ENCODE measurements around the gene PLXNA4. TPM values are rescaled to one million over a fixed set of nuclear protein-coding genes. Genes with fewer than 3 reads are reported as not detected.

Gene PLXNA4
- total RNA-seq, 2 donors from 2014 or later: 0.41 to 2.8 TPM

DNA sequence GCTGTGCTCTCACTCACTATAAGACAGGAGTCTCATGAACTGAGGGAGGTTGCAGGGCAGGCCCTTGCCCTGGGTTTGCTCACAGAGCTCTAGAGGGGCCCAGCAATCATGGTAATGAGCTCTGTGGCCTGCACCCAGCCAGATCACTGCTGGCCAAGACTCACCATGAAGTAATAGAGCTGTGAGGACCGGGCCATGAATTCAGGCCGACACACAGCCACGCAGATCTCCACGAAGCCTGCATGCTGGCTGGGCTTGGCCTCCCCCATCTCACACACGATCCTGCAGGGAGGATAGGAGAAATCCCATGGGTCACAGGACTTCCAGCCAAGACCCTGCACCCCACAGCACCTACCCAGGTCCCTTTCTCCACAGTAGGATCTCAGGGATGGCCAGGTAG, 382.4 kb downstream of the PLXNA4 start:
- WGBS: 96% methylated on average over 5 of the region's 5 CpGs
- Histone ChIP-seq H3K27me3 (replicated peaks; ENCODE audit: insufficient read depth) (no peaks in the 10 kb centered on the region), H3K4me3 (no peak overlapping the region), H3K27ac (no peak overlapping the region), H3K4me1 (replicated peaks) (no peaks in the 10 kb centered on the region), H3K9me3 (no peaks in the 10 kb centered on the region), H3K36me3 (no peaks in the 10 kb centered on the region)
- TF ChIP-seq POLR2AphosphoS5 (IDR thresholded peaks at IDR 0.05) (no peak), POLR2A (IDR thresholded peaks at IDR 0.05) (no peak)
- TF ChIP-seq, protein P1, sequence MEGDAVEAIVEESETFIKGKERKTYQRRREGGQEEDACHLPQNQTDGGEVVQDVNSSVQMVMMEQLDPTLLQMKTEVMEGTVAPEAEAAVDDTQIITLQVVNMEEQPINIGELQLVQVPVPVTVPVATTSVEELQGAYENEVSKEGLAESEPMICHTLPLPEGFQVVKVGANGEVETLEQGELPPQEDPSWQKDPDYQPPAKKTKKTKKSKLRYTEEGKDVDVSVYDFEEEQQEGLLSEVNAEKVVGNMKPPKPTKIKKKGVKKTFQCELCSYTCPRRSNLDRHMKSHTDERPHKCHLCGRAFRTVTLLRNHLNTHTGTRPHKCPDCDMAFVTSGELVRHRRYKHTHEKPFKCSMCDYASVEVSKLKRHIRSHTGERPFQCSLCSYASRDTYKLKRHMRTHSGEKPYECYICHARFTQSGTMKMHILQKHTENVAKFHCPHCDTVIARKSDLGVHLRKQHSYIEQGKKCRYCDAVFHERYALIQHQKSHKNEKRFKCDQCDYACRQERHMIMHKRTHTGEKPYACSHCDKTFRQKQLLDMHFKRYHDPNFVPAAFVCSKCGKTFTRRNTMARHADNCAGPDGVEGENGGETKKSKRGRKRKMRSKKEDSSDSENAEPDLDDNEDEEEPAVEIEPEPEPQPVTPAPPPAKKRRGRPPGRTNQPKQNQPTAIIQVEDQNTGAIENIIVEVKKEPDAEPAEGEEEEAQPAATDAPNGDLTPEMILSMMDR (IDR thresholded peaks at IDR 0.05): no peak
- no peak for DNase-seq (ENCODE audit: low spot score)
- intact Hi-C loops (cut with DNase I): no loop called here

DNA sequence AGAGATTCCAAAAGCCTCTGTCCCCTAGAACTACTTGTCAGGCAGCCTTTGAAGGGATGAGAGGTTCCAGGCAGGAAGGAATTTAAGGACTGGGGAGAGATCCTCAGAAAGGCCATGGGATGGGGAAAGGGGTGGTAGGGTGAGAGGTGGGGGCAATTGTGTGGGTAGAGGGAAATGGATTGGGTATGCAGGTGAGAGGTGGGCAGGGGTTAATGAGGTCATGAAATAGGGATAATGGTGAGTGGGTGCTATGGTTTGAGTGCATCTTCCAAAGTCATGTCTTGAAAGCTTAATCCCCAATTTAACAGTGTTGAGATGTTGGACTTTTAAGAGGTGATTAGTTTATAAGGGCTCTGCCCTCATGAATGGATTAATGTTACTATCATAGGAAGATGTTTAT, 383.5 kb downstream of the PLXNA4 start:
- DNase-seq (ENCODE audit: low spot score): no peak
- Histone ChIP-seq H3K27me3 (replicated peaks; ENCODE audit: insufficient read depth) (no peaks in the 10 kb centered on the region), H3K27ac (no peak overlapping the region), H3K4me3 (no peak overlapping the region), H3K9me3 (no peaks in the 10 kb centered on the region), H3K36me3 (no peaks in the 10 kb centered on the region), H3K4me1 (replicated peaks) (no peaks in the 10 kb centered on the region)
- TF ChIP-seq POLR2AphosphoS5 (IDR thresholded peaks at IDR 0.05) (no peak), POLR2A (IDR thresholded peaks at IDR 0.05) (no peak)
- TF ChIP-seq, protein P1 (IDR thresholded peaks at IDR 0.05): no peak
- intact Hi-C loops (cut with DNase I): no loop called here

DNA sequence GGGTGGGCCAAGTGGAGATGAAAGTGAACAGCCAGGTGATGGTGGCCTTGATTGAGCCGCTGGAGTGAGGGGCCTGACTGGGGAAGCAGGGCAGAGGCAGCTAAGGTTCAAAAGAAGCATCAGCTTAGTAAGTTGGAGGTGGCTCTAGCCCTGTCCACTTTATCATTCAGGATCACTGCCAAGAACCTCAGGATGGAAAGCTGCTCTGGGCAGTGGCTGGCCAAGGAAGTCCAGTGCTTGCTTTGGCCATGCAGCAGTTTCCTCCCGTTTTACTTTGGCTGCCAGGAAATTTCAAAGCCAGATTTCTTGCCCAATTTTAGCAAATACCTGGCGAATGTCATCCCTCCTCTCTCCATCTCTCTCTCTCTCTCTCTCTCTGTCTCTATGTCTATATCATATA, 384.9 kb downstream of the PLXNA4 start:
- TF ChIP-seq, protein P1 (IDR thresholded peaks at IDR 0.05): no peak
- TF ChIP-seq POLR2AphosphoS5 (IDR thresholded peaks at IDR 0.05) (no peak), POLR2A (IDR thresholded peaks at IDR 0.05) (no peak)
- WGBS: 46% methylated on average over 3 of the region's 3 CpGs
- Histone ChIP-seq H3K4me1 (replicated peaks) (no peaks in the 10 kb centered on the region), H3K36me3 (no peaks in the 10 kb centered on the region), H3K27ac (no peak overlapping the region), H3K9me3 (no peaks in the 10 kb centered on the region), H3K27me3 (replicated peaks; ENCODE audit: insufficient read depth) (no peaks in the 10 kb centered on the region), H3K4me3 (no peak overlapping the region)
- DNase-seq (ENCODE audit: low spot score): peak; percentile 14
- intact Hi-C loops (cut with DNase I): no loop called here

DNA sequence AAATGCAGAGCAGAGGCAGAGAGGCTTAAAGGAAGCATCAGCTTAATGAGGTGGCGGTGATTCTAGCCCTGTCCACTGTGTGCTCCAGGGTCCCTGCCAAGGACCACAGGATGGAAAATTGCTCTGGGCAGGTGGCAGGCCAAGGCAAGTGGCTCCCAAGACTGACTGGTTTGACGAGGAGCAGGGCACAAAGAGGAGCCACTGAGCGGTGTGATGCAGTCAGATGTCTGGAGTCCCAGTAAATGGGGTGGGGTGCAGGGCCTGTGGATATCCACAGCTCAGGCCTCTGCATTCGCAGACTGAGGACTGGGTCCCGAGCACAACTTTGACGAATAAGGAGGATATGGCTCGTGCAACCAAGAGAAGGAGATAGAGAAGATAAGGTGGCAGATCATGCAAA, 385.6 kb downstream of the PLXNA4 start:
- TF ChIP-seq, protein P1 (IDR thresholded peaks at IDR 0.05): no peak
- no peak for TF ChIP-seq POLR2AphosphoS5 (IDR thresholded peaks at IDR 0.05)
- TF ChIP-seq POLR2A (IDR thresholded peaks at IDR 0.05): no peak
- Histone ChIP-seq H3K36me3 (no peaks in the 10 kb centered on the region), H3K4me1 (replicated peaks) (no peaks in the 10 kb centered on the region), H3K4me3 (no peak overlapping the region), H3K9me3 (no peaks in the 10 kb centered on the region), H3K27me3 (replicated peaks; ENCODE audit: insufficient read depth) (no peaks in the 10 kb centered on the region), H3K27ac (no peak overlapping the region)
- intact Hi-C loops (cut with DNase I): no loop called here
- WGBS: 82% methylated on average over 7 of the region's 7 CpGs
- DNase-seq (ENCODE audit: low spot score): no peak

DNA sequence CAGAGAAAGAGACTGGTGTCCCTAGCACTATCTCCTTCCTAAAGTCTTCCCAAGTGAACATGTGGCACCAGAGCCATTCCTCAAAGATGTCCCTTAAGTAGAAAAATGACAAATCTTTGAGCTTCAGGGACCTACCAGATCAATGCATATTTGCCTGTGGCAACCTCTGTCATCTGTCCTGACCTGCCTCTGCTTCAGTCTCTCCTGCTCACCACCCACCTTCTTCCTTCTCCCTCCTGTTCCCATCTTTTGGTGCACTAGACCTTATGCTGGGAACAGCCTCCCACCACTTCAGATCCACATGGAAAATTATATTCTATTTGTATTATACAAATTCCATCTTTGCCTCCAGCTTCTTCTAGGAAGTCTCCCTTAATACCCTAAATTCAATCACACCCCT, 386.4 kb downstream of the PLXNA4 start:
- intact Hi-C loops (cut with DNase I): no loop called here
- Histone ChIP-seq H3K27me3 (replicated peaks; ENCODE audit: insufficient read depth) (no peaks in the 10 kb centered on the region), H3K36me3 (no peaks in the 10 kb centered on the region), H3K4me1 (replicated peaks) (no peaks in the 10 kb centered on the region), H3K27ac (no peak overlapping the region), H3K9me3 (no peaks in the 10 kb centered on the region), H3K4me3 (no peak overlapping the region)
- DNase-seq (ENCODE audit: low spot score): no peak
- TF ChIP-seq POLR2AphosphoS5 (IDR thresholded peaks at IDR 0.05): no peak
- TF ChIP-seq, protein P1 (IDR thresholded peaks at IDR 0.05): no peak
- TF ChIP-seq POLR2A (IDR thresholded peaks at IDR 0.05): no peak

Measured in prostate gland (tissue), 2 donors.